Measurements from ENCODE around the gene HEXB.
A peak's percentile ranks its signal among the peaks of the same experiment; 100 is the strongest.

DNA sequence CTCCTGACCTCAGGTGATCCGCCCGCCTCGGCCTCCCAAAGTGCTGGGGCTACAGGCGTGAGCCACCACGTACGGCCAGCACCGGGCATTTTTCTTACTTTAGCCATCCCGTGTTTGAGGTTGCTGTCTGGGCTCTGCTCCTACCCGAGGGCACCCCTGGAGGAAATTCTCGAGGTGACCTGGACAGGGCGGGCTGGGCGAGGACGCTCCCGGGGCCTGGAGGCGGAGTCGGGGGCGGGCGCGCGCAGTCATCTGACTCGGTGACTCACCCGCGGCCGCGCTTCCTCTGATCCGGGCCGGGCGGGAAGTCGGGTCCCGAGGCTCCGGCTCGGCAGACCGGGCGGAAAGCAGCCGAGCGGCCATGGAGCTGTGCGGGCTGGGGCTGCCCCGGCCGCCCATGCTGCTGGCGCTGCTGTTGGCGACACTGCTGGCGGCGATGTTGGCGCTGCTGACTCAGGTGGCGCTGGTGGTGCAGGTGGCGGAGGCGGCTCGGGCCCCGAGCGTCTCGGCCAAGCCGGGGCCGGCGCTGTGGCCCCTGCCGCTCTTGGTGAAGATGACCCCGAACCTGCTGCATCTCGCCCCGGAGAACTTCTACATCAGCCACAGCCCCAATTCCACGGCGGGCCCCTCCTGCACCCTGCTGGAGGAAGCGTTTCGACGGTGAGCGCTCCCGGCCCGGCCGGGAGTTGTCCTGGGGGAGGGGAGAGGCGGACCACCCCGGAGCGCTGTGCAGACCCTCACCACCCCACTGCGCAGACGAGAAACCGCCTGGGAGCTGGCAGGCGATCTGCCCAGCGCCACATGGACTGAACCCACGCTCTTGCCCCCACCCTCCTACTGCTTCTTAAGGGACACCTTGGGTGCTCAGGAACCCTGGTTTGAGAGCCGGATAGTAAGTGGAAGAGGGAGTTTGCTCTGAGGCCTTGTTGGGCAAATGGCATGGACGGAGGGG, at the start of gene HEXB:
- TF ChIP-seq, protein P1, sequence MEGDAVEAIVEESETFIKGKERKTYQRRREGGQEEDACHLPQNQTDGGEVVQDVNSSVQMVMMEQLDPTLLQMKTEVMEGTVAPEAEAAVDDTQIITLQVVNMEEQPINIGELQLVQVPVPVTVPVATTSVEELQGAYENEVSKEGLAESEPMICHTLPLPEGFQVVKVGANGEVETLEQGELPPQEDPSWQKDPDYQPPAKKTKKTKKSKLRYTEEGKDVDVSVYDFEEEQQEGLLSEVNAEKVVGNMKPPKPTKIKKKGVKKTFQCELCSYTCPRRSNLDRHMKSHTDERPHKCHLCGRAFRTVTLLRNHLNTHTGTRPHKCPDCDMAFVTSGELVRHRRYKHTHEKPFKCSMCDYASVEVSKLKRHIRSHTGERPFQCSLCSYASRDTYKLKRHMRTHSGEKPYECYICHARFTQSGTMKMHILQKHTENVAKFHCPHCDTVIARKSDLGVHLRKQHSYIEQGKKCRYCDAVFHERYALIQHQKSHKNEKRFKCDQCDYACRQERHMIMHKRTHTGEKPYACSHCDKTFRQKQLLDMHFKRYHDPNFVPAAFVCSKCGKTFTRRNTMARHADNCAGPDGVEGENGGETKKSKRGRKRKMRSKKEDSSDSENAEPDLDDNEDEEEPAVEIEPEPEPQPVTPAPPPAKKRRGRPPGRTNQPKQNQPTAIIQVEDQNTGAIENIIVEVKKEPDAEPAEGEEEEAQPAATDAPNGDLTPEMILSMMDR (IDR thresholded peaks at IDR 0.05), result peak in 1 of 3 donors; percentile 21
- no peak for TF ChIP-seq EP300 (IDR thresholded peaks at IDR 0.05)
- peak; percentile 81 for TF ChIP-seq POLR2A (IDR thresholded peaks at IDR 0.05)

All from ovary (tissue), 3 donors.